ENCODE results near the gene TAB3. TPM values are rescaled to one million over a fixed set of nuclear protein-coding genes. Genes with fewer than 3 reads are reported as not detected.

The TAB3 gene
- total RNA-seq, 1 experiment from 2014 or later = 13.5 TPM

DNA sequence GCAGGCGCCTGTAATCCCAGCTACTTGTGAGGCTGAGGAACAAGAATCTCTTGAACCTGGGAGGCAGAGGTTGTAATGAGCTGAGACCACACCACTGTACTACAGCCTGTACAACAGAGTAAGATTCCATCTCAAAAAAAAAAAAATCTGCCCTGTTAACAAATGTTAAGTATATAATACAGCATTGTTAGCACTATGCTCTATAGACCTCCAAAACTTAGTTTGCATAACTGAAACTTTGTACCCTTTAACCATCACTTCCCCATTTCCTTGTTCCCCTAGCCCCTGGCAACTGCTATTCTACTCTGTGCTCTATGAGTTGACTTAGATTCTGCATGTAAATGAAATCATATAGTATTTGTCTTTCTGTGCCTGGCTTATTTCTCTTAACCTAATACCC, 76.7 kb downstream of the TAB3 start:
- no peaks in the 10 kb centered on the region for H3K9me3 ChIP-seq (ENCODE audit: control insufficient read depth, low read depth, low read length)
- Mint-ChIP-seq H3K4me3 (no peak overlapping the region), H3K36me3 (ENCODE audit: insufficient read depth in 1 of 3, low read depth in 3 of 3) (peaks cover 0 to 1% (median 0%) of the 10 kb centered on the region in 3 experiments; a peak in 2 of 7 replicates), H3K27me3 (ENCODE audit: low read depth) (no peaks in the 10 kb centered on the region), H3K9me3 (peaks cover 50 to 57% of the 10 kb centered on the region in 2 experiments), H3K27ac (no peak overlapping the region), H3K4me1 (peaks cover 2 to 3% of the 10 kb centered on the region in 2 experiments; a peak in 1 of 4 replicates)
- WGBS (ENCODE audit: extremely low coverage, insufficient read length, low lambda C conversion rate) = no CpG with 5 or more reads among the region's 1 CpG
- H4K91ac ChIP-seq (ENCODE audit: insufficient read length, low read depth, low read length) = no peak overlapping the region
- no peak overlapping the region for H2BK12ac ChIP-seq (ENCODE audit: insufficient read length, low read depth, low read length)
- H3K4ac ChIP-seq (ENCODE audit: low read depth, low read length) = no peak overlapping the region
- no peak overlapping the region for H3K9ac ChIP-seq (ENCODE audit: extremely low read depth, insufficient read length, low read length)
- no peaks in the 10 kb centered on the region for H3K79me1 ChIP-seq (ENCODE audit: insufficient read depth, low read depth, low read length, poor library complexity, severe bottlenecking)
- no peak overlapping the region for H3K27ac ChIP-seq (ENCODE audit: insufficient read length, low read depth, low read length)
- H3T11ph ChIP-seq (ENCODE audit: low read length) = no peak overlapping the region
- H3K23me2 ChIP-seq (ENCODE audit: insufficient read length, low read depth, low read length, poor library complexity, severe bottlenecking) = no peaks in the 10 kb centered on the region
- H4K20me1 ChIP-seq (ENCODE audit: control insufficient read depth, insufficient read depth, insufficient read length) = no peaks in the 10 kb centered on the region
- no peak for DNase-seq
- no peaks in the 10 kb centered on the region for H3K79me2 ChIP-seq (ENCODE audit: insufficient read depth, low read length)
- no peak overlapping the region for H4K8ac ChIP-seq (replicated peaks; ENCODE audit: insufficient read length, low read depth, low read length)
- H2AK5ac ChIP-seq (ENCODE audit: insufficient read length, low read length) = no peak overlapping the region
- no peak overlapping the region for H4K5ac ChIP-seq (ENCODE audit: insufficient read length, low read depth, low read length)
- no peak overlapping the region for H3K4me2 ChIP-seq (ENCODE audit: insufficient read depth, insufficient read length, low read length)
- H3K14ac ChIP-seq (ENCODE audit: insufficient read depth, low read length) = no peak overlapping the region
- no peak overlapping the region for H3K23ac ChIP-seq (ENCODE audit: insufficient read length, low read depth, low read length)
- H3K27me3 ChIP-seq (ENCODE audit: insufficient read depth, low read length) = no peaks in the 10 kb centered on the region
- H3K18ac ChIP-seq (ENCODE audit: insufficient read length, low read depth, low read length) = no peak overlapping the region
- H3K4me1 ChIP-seq (ENCODE audit: insufficient read depth, low read length) = no peaks in the 10 kb centered on the region
- no peak overlapping the region for H2BK15ac ChIP-seq (ENCODE audit: low read depth, low read length)
- H2BK5ac ChIP-seq (ENCODE audit: insufficient read length, low read length) = no peak overlapping the region
- TF ChIP-seq, protein P1, sequence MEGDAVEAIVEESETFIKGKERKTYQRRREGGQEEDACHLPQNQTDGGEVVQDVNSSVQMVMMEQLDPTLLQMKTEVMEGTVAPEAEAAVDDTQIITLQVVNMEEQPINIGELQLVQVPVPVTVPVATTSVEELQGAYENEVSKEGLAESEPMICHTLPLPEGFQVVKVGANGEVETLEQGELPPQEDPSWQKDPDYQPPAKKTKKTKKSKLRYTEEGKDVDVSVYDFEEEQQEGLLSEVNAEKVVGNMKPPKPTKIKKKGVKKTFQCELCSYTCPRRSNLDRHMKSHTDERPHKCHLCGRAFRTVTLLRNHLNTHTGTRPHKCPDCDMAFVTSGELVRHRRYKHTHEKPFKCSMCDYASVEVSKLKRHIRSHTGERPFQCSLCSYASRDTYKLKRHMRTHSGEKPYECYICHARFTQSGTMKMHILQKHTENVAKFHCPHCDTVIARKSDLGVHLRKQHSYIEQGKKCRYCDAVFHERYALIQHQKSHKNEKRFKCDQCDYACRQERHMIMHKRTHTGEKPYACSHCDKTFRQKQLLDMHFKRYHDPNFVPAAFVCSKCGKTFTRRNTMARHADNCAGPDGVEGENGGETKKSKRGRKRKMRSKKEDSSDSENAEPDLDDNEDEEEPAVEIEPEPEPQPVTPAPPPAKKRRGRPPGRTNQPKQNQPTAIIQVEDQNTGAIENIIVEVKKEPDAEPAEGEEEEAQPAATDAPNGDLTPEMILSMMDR (conservative IDR thresholded peaks at IDR 0.05) = no peak
- no peak overlapping the region for H2AFZ ChIP-seq (ENCODE audit: low read length)
- H3K56ac ChIP-seq (ENCODE audit: insufficient read length, low read depth, low read length) = no peak overlapping the region
- H2BK20ac ChIP-seq (ENCODE audit: low read depth, low read length, poor library complexity, severe bottlenecking) = no peak overlapping the region
- H2BK120ac ChIP-seq (ENCODE audit: low read depth, low read length, poor library complexity, severe bottlenecking) = no peak overlapping the region

Data from H9 (cell line).